ENCODE results near the gene ZCCHC7. TPM values are rescaled to one million over a fixed set of nuclear protein-coding genes. Genes with fewer than 3 reads are reported as not detected.

Gene ZCCHC7
- total and polyA plus RNA-seq, 10 of the 15 experiments (the other 5 are each of a cell fraction or from before 2014, with no cell fraction given), result 42.9 to 178 (median 53.3) TPM

- TF ChIP-seq MYB (IDR thresholded peaks at IDR 0.05; ENCODE audit: borderline replicate concordance, low read depth, low read length), result no peak
- TF ChIP-seq TARDBP (IDR thresholded peaks at IDR 0.05; ENCODE audit: borderline replicate concordance), result no peak
- TF ChIP-seq ZNF274 (IDR thresholded peaks at IDR 0.05; ENCODE audit: insufficient read depth, insufficient read length), result no peak
- TF ChIP-seq ATF2 (IDR thresholded peaks at IDR 0.05; ENCODE audit: low read length), result no peak
- TF ChIP-seq, protein P1, sequence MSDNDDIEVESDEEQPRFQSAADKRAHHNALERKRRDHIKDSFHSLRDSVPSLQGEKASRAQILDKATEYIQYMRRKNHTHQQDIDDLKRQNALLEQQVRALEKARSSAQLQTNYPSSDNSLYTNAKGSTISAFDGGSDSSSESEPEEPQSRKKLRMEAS (IDR thresholded peaks at IDR 0.05; ENCODE audit: low read depth, low read length), result no peak
- TF ChIP-seq MYC (IDR thresholded peaks at IDR 0.05; ENCODE audit: insufficient read depth, insufficient read length, insufficient replicate concordance, low read length, severe bottlenecking), result no peak
- no peak for TF ChIP-seq PAX8 (IDR thresholded peaks at IDR 0.05)
- TF ChIP-seq SREBF1 (IDR thresholded peaks at IDR 0.05; ENCODE audit: low read length), result no peak
- TF ChIP-seq MLLT1 (IDR thresholded peaks at IDR 0.05), result no peak
- TF ChIP-seq CREB1 (IDR thresholded peaks at IDR 0.05; ENCODE audit: low read depth), result no peak
These were observed 13.8 kb downstream of the ZCCHC7 start (continued) for GRCh38 chr9:37134166-37134565.

Measured in GM12878 (cell line).